GM19324 (cell line): ENCODE data around the gene CCDC149.
A peak's percentile ranks its signal among the peaks of the same experiment; 100 is the strongest.

Source experiments
- ATAC-seq: cut with Tn5 transposase; IDR thresholded peaks from one replicate; pipeline ENCODE4 v1.9.1; 2021; ENCODE audit warnings: mild to moderate bottlenecking, moderate library complexity; ENCODE audit not compliant: unreplicated experiment, low FRiP score

CCDC149 gene

GRCh38 chr4:24884902-24885301 lies 27.9 kb downstream of the CCDC149 start:
- no peak for ATAC-seq

DNA sequence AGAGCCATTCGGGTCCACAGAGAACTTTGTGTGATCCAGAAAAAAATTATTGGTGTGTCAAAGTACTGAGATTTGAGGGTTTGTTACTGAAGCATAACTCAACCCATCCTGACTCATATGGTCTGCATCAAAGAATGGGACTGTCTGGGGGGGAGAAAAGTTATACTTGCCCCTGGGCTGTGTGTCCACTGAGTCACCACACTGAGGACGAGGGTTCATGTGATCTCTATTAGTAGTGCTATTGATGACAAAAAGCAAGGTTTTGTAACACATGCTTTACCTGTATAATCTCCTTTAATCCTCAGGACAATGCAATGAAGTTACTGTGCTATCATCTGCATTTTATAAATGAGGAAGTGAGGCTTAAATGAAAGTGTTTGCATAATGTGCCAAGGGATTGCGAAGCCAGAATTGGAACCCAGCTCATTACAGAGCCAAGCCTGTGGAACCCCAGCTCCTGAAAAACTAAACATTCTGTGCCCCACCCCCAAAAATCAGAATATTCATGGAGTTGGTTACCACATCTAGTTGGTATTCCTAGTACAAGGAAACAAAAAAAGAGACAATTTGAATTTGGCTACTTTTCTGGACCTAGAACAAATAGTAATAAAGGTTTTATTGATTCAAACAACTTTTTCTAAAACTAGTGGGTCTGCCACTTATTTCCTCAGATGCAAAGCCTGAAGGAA lies 31.2 kb downstream of the CCDC149 start:
- no peak for ATAC-seq

- ATAC-seq: no peak
Observed at GRCh38 chr4:24880186-24880585, 32.7 kb downstream of the CCDC149 start.

DNA sequence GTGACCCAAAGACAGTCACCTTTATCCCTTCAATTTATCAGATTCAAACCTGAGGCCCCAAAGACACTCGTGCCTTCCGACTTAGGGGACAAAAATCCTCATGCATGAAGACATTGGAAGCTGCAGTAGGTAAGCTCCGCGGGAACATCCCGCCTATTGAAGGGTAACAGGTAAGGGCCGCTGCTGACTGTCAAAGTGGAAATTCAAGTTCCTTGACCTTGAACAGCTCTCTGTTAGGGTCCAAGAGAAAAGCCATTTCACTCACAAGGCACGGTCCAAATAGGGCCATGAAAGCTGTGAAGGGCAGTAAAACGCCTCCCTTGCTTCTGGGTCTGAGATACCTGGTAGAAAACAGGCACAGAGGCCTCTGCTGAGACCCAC lies 34.2 kb downstream of the CCDC149 start:
- no peak for ATAC-seq

DNA sequence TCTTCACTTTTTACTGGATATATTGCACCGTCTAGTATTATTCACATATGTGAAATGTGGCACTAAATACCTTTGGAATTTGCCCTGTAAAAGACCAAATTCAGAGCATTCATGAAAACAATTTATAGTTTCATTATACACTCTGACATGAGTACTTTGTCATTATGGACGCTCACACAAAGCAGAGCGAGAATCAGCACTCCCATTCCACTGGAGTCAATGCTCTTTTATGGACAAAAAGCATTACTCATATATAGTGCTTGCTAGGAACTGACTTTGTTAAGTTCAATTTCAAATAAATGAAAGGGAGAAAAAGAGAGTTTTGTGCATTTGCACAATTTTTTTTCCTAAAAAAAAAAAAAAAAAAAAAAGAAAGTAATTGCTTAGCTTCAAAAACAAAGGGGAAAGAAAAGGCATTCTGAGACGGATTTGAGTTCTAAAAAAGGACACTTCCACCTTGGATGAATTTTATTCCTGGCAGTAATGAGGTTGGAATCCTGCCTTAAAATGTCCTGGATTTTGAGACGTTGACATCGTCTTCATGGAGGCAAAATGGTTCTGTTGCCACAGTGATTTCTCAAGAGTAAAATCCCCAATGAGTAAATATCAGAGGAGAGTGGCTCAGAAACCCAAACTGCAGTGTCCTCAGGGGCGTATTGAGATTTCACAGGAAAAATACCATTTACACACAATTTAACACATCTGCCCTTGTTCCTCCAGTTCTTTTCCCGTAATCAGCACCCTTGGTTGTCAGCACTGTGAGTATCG lies 34.8 kb downstream of the CCDC149 start:
- ATAC-seq: no peak

DNA sequence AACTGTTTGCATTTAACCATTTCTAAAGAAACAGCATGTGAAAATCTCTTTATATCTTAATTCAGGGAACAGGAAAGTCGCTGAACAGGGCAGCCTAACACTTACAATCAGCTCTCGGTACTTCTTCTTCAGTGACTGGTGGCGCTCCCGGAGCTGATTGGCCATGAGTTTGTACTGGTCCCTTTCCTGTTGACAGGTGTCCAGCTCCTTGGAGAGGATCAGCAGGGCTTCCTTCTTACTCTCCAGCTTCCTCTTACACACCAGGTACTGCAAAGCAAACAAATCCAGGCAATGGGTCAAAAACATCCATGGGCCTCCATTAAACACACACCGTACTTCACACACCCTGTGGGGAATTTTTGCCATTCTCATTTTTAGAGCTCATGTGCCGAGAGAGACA lies 36.4 kb downstream of the CCDC149 start:
- ATAC-seq: no peak

- no peak for ATAC-seq
Observed at GRCh38 chr4:24872720-24873119, 40.1 kb downstream of the CCDC149 start.

DNA sequence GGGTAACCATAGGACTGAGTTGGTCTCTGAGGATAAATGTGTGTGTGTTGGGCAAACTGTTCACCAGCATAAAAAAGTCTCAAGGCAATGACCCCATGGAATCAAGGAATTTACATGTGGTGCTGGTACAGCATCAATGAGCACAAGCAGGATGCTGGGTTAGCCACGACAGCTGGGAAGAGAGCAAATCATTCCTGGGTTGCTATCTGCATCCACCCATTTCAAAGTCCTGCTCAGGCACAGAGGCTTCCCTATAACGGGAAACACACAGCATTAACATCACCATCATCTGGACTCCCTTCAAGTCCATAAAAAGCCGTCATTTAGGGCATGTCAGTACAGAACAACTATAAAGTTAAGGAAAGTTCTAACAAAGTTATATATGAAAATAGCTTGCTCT lies 41.6 kb downstream of the CCDC149 start:
- no peak for ATAC-seq

- ATAC-seq: no peak
Observed at GRCh38 chr4:24867766-24868296, 45.0 kb downstream of the CCDC149 start.

DNA sequence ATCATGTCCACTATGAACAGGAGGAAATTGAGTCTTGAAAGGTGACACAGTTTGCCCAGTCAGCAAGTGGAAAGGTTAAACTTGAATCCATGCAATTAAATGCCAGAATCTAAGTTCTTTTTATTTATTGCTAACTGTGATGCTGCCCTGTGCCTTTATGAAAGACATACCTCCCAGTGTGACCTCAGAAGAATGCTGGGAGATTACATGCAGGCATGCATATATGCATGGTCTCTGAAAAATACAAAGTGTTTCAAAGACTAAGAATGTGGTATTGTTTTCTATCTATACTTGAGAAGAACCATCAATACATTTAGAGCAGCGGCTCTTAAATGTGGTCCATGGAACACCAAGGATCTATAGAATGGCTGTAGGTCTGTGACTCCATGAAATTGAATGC lies 45.6 kb downstream of the CCDC149 start:
- no peak for ATAC-seq

GRCh38 chr4:24865401-24865800 lies 47.4 kb downstream of the CCDC149 start:
- ATAC-seq: no peak

- ATAC-seq: no peak
Observed at GRCh38 chr4:24863799-24864198, 49.0 kb downstream of the CCDC149 start.

DNA sequence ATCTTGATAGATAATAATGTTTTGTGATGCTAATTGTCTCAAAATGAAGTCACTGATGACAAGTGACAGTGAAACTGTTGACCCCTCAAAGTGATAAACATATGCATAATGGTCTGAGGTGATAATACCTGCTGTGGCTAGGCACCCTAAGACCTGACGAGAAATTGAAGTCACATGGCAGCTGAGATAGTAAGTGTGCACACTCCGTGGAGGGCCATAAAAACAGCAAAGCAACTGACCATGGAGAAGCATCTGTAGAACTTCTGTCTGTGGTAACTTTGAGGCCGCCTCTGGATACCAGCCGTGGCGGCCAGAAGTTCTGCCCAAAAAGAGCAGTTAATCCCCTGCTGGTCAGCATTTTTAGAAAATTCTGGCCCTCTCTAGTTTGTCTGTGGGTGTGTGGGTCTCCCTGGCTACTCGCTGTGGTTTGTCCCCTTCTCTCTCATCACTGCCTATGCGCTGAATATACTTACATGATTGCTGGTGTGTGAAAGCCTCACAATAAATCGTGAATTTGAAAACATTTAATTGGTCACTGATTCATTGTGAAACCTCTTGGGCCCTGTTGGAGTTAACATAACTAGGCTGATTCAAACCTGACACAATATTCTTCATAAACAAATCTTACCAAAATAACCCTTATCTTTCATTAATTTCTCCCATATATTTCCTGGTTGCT lies 50.6 kb downstream of the CCDC149 start:
- no peak for ATAC-seq

GRCh38 chr4:24858550-24858949 lies 54.3 kb downstream of the CCDC149 start:
- ATAC-seq: no peak

GRCh38 chr4:24858026-24858425 lies 54.8 kb downstream of the CCDC149 start:
- ATAC-seq: no peak

DNA sequence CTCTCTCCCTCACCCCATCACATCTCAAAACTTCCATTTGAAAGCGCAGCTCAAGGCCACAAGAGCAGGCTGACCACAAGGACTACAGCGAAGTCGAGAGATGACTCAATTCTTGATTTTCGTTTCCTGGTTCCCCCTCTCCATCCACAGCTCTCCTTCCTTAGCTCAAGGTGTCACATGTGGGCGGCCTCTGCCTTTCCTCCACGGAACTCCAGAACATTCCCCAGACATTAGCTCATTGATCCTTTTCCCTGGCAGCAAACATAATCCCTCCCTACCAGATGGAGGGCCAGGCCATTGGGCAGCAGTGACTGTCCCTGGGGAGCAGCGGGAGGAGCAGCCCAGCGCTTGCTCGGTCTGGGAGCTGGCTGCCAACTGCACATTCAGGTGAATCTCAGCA lies 56.3 kb downstream of the CCDC149 start:
- ATAC-seq: peak; percentile 83

- ATAC-seq: no peak
Observed at GRCh38 chr4:24855741-24856140, 57.1 kb downstream of the CCDC149 start.

DNA sequence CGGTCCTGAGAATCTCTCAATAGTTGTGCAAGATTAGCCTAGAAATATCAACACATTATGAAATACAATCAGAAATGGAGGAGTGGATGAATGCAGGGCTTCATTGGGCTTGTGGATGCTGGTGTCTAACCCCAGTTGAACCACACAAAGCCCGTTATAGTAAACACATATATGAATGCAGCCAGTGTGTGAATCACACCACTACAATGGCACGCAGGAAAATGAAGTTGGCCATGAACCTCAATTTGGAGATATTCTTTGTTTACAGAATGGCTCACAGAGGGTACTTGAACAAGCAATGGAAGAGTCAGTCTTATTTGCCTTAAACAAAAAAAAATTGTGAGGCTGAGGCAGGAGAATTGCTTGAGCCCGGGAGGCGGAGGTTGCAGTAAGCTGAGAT lies 59.7 kb downstream of the CCDC149 start:
- ATAC-seq: no peak

GRCh38 chr4:24850674-24851073 lies 62.2 kb downstream of the CCDC149 start:
- no peak for ATAC-seq

DNA sequence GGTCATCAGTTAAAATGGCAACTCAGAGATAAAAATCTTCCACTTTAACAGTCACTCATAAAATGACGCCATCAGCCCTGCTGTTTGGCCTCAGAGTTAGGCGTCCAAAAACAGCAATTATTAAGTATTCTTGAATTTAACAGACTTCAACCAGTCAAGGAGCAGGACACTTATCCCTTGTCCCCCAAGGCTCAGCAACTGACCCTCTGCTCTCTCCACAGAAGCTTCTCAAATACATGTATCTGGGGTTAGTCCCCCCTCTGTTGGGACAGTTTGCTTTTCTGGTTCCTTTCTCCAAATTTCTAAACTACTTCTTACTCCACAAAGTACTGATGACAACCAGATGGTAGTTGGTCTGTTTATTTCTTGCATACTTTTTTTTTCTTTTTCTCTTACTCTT lies 63.1 kb downstream of the CCDC149 start:
- ATAC-seq: no peak

DNA sequence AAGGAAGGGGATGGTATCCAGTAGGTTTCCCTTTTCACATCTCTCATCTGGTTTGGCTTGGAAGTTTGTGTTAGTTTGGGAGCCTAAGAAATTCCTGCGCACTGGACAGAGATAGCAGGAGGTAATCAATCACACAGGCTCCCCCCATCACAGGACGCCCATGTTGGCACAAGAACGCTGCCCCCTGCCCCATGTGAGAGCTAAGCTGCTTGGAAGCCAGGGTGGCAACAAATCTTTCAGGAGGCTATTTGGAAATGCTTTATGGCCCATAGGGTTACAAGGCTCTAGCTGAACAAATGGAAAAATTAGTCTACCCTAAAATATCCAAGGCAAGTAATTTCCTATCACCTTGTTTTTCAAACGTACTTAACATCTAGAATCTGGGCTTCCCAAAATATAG lies 63.5 kb downstream of the CCDC149 start:
- ATAC-seq: no peak
